ENCODE measurements around the gene FILIP1. TPM values are rescaled to one million over a fixed set of nuclear protein-coding genes. Genes with fewer than 3 reads are reported as not detected.

FILIP1 gene
- total RNA-seq, 3 donors from 2014 or later (not counting 1 experiment from before 2014, with no cell fraction given): not detected

DNA sequence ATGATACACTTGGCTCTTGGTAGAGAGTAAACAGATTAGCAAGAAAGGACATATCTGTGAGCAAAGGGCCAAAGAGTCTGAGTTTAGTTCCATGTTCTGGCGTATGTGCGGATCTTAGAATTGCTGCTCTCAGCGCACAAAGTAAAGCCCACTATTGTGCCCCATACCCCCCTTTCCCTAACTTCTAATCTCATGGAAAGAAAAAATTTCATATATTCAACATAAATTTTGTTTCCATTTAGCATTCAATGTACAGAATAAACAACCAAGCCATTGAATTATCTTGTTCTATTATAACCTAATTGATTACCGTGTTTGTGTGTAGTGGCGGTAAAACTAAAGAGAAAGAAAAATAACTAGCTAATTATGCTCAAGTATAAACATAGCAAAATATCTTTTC is 30.5 kb downstream of the FILIP1 start:
- ATAC-seq: no peak
- no peak overlapping the region for H3K27ac ChIP-seq (ENCODE audit: low read length)
- no peaks in the 10 kb centered on the region for H3K27me3 ChIP-seq (ENCODE audit: control insufficient read depth, insufficient read depth, low read length)
- H3K9me3 ChIP-seq (ENCODE audit: control insufficient read depth, insufficient read depth, low read length): peaks cover 3% of the 10 kb centered on the region
- no peaks in the 10 kb centered on the region for H3K36me3 ChIP-seq (ENCODE audit: control insufficient read depth, insufficient read depth, low read length)
- TF ChIP-seq, protein P1, sequence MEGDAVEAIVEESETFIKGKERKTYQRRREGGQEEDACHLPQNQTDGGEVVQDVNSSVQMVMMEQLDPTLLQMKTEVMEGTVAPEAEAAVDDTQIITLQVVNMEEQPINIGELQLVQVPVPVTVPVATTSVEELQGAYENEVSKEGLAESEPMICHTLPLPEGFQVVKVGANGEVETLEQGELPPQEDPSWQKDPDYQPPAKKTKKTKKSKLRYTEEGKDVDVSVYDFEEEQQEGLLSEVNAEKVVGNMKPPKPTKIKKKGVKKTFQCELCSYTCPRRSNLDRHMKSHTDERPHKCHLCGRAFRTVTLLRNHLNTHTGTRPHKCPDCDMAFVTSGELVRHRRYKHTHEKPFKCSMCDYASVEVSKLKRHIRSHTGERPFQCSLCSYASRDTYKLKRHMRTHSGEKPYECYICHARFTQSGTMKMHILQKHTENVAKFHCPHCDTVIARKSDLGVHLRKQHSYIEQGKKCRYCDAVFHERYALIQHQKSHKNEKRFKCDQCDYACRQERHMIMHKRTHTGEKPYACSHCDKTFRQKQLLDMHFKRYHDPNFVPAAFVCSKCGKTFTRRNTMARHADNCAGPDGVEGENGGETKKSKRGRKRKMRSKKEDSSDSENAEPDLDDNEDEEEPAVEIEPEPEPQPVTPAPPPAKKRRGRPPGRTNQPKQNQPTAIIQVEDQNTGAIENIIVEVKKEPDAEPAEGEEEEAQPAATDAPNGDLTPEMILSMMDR (IDR thresholded peaks at IDR 0.05): no peak
- intact Hi-C loops (cut with micrococcal nuclease): no loop called here
- Mint-ChIP-seq H3K4me3 (no peak overlapping the region), H3K27me3 (ENCODE audit: low read depth in 2 of 2) (no peaks in the 10 kb centered on the region), H3K9me3 (peaks cover 0 to 2% of the 10 kb centered on the region in 2 donors), H3K36me3 (no peaks in the 10 kb centered on the region), H3K4me1 (no peaks in the 10 kb centered on the region), H3K27ac (no peak overlapping the region)
- no peak for DNase-seq
- 94% methylated on average over 3 of the region's 5 CpGs for WGBS (ENCODE audit: insufficient coverage)
- H3K4me1 ChIP-seq (ENCODE audit: control insufficient read depth, insufficient read depth, low read length): no peaks in the 10 kb centered on the region
- no peak overlapping the region for H3K4me3 ChIP-seq (ENCODE audit: low read length)

GRCh38 chr6:75460681-75461080 is 32.9 kb downstream of the FILIP1 start:
- no peaks in the 10 kb centered on the region for H3K36me3 ChIP-seq (ENCODE audit: control insufficient read depth, insufficient read depth, low read length)
- Mint-ChIP-seq H3K9me3 (peaks cover 0 to 4% of the 10 kb centered on the region in 2 donors), H3K36me3 (no peaks in the 10 kb centered on the region), H3K27me3 (ENCODE audit: low read depth in 2 of 2) (no peaks in the 10 kb centered on the region), H3K27ac (no peak overlapping the region), H3K4me3 (no peak overlapping the region), H3K4me1 (no peaks in the 10 kb centered on the region)
- H3K9me3 ChIP-seq (ENCODE audit: control insufficient read depth, insufficient read depth, low read length): no peaks in the 10 kb centered on the region
- H3K27me3 ChIP-seq (ENCODE audit: control insufficient read depth, insufficient read depth, low read length): no peaks in the 10 kb centered on the region
- ATAC-seq (no peak), DNase-seq (no peak)
- intact Hi-C loops (cut with micrococcal nuclease): no loop called here
- H3K27ac ChIP-seq (ENCODE audit: low read length): no peak overlapping the region
- 62% methylated on average over 2 of the region's 2 CpGs for WGBS (ENCODE audit: insufficient coverage)
- H3K4me1 ChIP-seq (ENCODE audit: control insufficient read depth, insufficient read depth, low read length): no peaks in the 10 kb centered on the region
- H3K4me3 ChIP-seq (ENCODE audit: low read length): no peak overlapping the region
- TF ChIP-seq, protein P1 (IDR thresholded peaks at IDR 0.05): no peak

DNA sequence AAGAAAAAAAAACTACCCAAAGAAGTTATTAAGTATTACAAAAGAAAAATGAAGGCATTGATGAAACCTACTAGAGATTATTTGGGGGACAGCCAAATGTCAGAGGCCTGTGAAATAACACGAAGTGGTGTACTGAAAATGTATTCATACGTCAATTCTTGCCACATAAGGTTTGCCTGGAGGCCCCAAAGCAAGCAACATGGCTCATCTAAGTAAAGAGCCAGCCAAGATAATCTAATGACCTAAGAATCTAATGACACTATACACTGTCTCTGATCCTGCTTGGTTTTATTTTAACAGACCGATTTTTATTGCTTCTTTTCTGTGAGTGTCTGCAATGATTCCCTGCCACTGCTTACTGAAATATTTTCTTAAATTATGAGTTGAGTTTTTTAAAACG is 34.7 kb downstream of the FILIP1 start:
- ATAC-seq (no peak), DNase-seq (no peak)
- WGBS (ENCODE audit: insufficient coverage): 75% methylated on average over 2 of the region's 4 CpGs
- H3K27me3 ChIP-seq (ENCODE audit: control insufficient read depth, insufficient read depth, low read length): no peaks in the 10 kb centered on the region
- H3K4me3 ChIP-seq (ENCODE audit: low read length): no peak overlapping the region
- H3K36me3 ChIP-seq (ENCODE audit: control insufficient read depth, insufficient read depth, low read length): no peaks in the 10 kb centered on the region
- Mint-ChIP-seq H3K4me3 (no peak overlapping the region), H3K27ac (no peak overlapping the region), H3K27me3 (ENCODE audit: low read depth in 2 of 2) (no peaks in the 10 kb centered on the region), H3K4me1 (no peaks in the 10 kb centered on the region), H3K9me3 (peaks cover 0 to 4% of the 10 kb centered on the region in 2 donors), H3K36me3 (no peaks in the 10 kb centered on the region)
- TF ChIP-seq, protein P1 (IDR thresholded peaks at IDR 0.05): no peak
- H3K27ac ChIP-seq (ENCODE audit: low read length): no peak overlapping the region
- no peaks in the 10 kb centered on the region for H3K9me3 ChIP-seq (ENCODE audit: control insufficient read depth, insufficient read depth, low read length)
- intact Hi-C loops (cut with micrococcal nuclease): no loop called here
- H3K4me1 ChIP-seq (ENCODE audit: control insufficient read depth, insufficient read depth, low read length): no peaks in the 10 kb centered on the region

GRCh38 chr6:75450903-75451302 is 42.7 kb downstream of the FILIP1 start:
- intact Hi-C loops (cut with micrococcal nuclease): no loop called here
- WGBS (ENCODE audit: insufficient coverage): 100% methylated on average over 2 of the region's 3 CpGs

More at GRCh38 chr6:75450903-75451302, 42.7 kb downstream of the FILIP1 start:
- Histone ChIP-seq H3K27ac (ENCODE audit: low read length) (no peak overlapping the region), H3K4me3 (ENCODE audit: low read length) (no peak overlapping the region), H3K36me3 (ENCODE audit: control insufficient read depth, insufficient read depth, low read length) (no peaks in the 10 kb centered on the region), H3K27me3 (ENCODE audit: control insufficient read depth, insufficient read depth, low read length) (peaks cover 2% of the 10 kb centered on the region), H3K4me1 (ENCODE audit: control insufficient read depth, insufficient read depth, low read length) (no peaks in the 10 kb centered on the region), H3K9me3 (ENCODE audit: control insufficient read depth, insufficient read depth, low read length) (no peaks in the 10 kb centered on the region)
- TF ChIP-seq, protein P1 (IDR thresholded peaks at IDR 0.05): no peak
- ATAC-seq: no peak
- no peaks in the 10 kb centered on the region for H3K4me1 Mint-ChIP-seq
- no peaks in the 10 kb centered on the region for H3K27me3 Mint-ChIP-seq (ENCODE audit: low read depth in 2 of 2)
- no peaks in the 10 kb centered on the region for H3K9me3 Mint-ChIP-seq
- H3K36me3 Mint-ChIP-seq: no peaks in the 10 kb centered on the region
- DNase-seq: no peak
- H3K27ac Mint-ChIP-seq: no peak overlapping the region
- no peak overlapping the region for H3K4me3 Mint-ChIP-seq
